Activated naive CD4-positive, alpha-beta T cell treated with anti-CD3 and anti-CD28 coated beads, Interleukin-2, amount 50 U/mL, for 16 hours (primary cell): ENCODE data around the gene TTLL1.

Experiments
- DNase-seq: peaks from one replicate; pipeline ENCODE4 v3.0.0-alpha.2; 2020

The TTLL1 gene

DNA sequence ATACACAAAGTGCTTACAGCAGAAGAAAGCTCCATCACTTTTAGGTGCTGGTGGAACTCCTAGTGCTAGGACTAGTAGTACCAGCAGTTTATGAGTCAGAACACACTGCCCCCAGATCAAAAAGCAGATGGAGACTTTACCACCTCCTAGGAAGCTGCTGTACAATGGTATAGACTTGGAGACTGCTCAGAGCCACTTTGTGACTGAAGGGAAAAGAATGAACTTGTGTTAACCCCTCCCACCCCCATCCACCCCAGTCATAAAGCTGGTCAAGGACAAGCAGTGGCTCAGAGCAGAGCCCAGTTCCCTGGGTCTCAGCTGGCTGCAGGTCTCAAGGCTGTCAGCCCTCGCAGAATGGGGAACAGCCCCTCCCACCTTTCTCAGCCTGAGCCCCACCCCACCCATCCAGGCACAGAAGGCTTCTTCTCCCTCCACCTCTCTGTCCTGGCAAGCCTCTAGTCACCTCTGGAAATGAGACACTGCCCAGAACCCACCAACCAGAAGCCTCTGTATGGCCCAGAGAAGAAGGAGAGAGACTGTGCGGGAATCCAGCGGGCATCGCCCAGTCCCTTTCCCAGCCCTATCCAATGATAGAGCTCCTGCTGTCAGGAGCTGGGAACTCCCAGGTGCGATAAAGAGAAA lies 98.1 kb downstream of the TTLL1 start:
- no peak for DNase-seq

DNA sequence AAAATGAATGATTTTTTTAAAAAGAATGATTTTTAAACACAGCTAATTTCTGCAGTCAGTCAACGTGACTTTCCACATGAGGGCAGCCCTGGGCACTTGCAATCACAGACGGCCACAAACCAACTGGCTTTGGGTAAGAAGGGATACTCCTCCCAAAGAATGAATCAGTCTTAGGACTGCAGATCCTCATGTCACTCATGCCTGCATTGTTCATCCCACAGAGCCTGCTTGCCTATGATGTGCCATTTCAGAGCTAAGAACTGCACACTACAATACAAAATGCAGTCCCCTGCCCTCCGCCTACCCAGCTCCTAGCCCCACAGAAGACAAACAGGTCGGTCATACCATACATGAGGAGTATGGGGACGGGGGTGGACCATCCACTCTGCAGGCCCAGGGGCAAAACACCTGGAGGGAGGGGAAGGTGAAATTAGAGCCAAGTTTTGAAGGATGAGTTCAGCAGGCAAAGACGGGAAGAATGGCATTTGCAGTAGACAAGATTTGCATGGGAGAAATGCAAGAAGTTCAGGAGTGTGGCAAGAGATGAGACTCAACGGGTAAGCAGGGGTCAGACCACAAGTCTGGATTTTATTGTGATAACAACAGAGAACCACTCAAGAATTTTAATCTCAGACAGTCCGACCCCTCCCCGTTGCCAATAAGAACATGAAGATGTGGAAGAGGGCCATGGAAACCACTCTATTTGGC lies 98.9 kb downstream of the TTLL1 start:
- DNase-seq, result no peak
